ENCODE measurements around the gene VWA8. TPM values are rescaled to one million over a fixed set of nuclear protein-coding genes. Genes with fewer than 3 reads are reported as not detected.

The VWA8 gene
- total RNA-seq, 1 experiment from 2014 or later, result 22.6 TPM

- TF ChIP-seq YY1 (IDR thresholded peaks at IDR 0.05; ENCODE audit: extremely low read depth, insufficient replicate concordance, low read depth, low read length) (no peak), EZH2phosphoT487 (IDR thresholded peaks at IDR 0.05; ENCODE audit: borderline replicate concordance) (no peak)
- Histone ChIP-seq H2AFZ (ENCODE audit: low read depth, low read length, poor library complexity, severe bottlenecking) (no peak overlapping the region), H3K4me1 (ENCODE audit: control insufficient read depth in 1 of 2, insufficient read depth in 2 of 2, low read length in 2 of 2) (no peaks in the 10 kb centered on the region), H3K4me2 (ENCODE audit: low read length) (no peak overlapping the region), H3K4me3 (replicated peaks in 1 of 2; ENCODE audit: low read depth in 1 of 2, low read length in 2 of 2) (no peak overlapping the region), H3K36me3 (ENCODE audit: control insufficient read depth in 1 of 2, insufficient read depth in 2 of 2, low read length in 2 of 2) (no peaks in the 10 kb centered on the region), H3K27me3 (ENCODE audit: insufficient read depth, low read length) (no peaks in the 10 kb centered on the region), H3K9me3 (ENCODE audit: control insufficient read depth in 1 of 2, insufficient read depth in 1 of 2, low read depth in 1 of 2, low read length in 2 of 2) (no peaks in the 10 kb centered on the region), H3K9me2 (ENCODE audit: insufficient read depth) (no peaks in the 10 kb centered on the region), H3K27ac (ENCODE audit: low read depth, low read length) (no peak overlapping the region), H3K79me2 (ENCODE audit: insufficient read depth, low read length) (no peaks in the 10 kb centered on the region), H4K20me1 (ENCODE audit: insufficient read depth) (no peaks in the 10 kb centered on the region), H3K9ac (ENCODE audit: low read length) (no peak overlapping the region)
- BruUV-seq (replicated peaks), result no TSS peak
- ChIA-PET RAD21 (ENCODE audit: low non-redundant PET in 1 of 2, low total read pairs in 2 of 2, uncharacterized antibody in 2 of 2, unreplicated experiment in 2 of 2) (no interaction called here), POLR2A (no interaction called here), CTCF (no interaction called here)
- DNase-seq (ENCODE audit: low read depth, low spot score) (no peak), ATAC-seq (no peak)
- intact Hi-C loops (cut with micrococcal nuclease), result no loop called here
Measured at GRCh38 chr13:41842036-41842620, 118.8 kb downstream of the VWA8 start.

GRCh38 chr13:41837629-41838028, 123.3 kb downstream of the VWA8 start:
- intact Hi-C loops (cut with micrococcal nuclease), result no loop called here
- TF ChIP-seq MAX (IDR thresholded peaks at IDR 0.05) (no peak), EZH2 (IDR thresholded peaks at IDR 0.05) (no peak), CBX3 (IDR thresholded peaks at IDR 0.05; ENCODE audit: low read depth) (no peak), POLR2A (IDR thresholded peaks at IDR 0.05; ENCODE audit: borderline replicate concordance, extremely low read depth, insufficient read depth, insufficient read length) (no peak), JUND (IDR thresholded peaks at IDR 0.05) (no peak), SP1 (IDR thresholded peaks at IDR 0.05; ENCODE audit: low read depth) (no peak), FOSL1 (IDR thresholded peaks at IDR 0.05; ENCODE audit: low read depth) (no peak), EZH2phosphoT487 (IDR thresholded peaks at IDR 0.05; ENCODE audit: borderline replicate concordance) (no peak), ATF3 (IDR thresholded peaks at IDR 0.05) (no peak), POLR2AphosphoS5 (IDR thresholded peaks at IDR 0.05; ENCODE audit: low read depth, low read length) (no peak), CEBPB (IDR thresholded peaks at IDR 0.05; ENCODE audit: low read depth) (no peak), CTCF (IDR thresholded peaks at IDR 0.05 in 2 of 3, conservative IDR thresholded peaks at IDR 0.05 in 1 of 3; ENCODE audit: borderline replicate concordance in 1 of 3, insufficient read depth in 1 of 3, low read depth in 2 of 3, low read length in 2 of 3) (no peak), ZBTB33 (IDR thresholded peaks at IDR 0.05; ENCODE audit: extremely low read depth, insufficient replicate concordance, low read length) (no peak), ELF1 (IDR thresholded peaks at IDR 0.05; ENCODE audit: borderline replicate concordance, low read depth) (no peak)
- H4K20me1 ChIP-seq (ENCODE audit: insufficient read depth), result no peaks in the 10 kb centered on the region
- POLR2A ChIA-PET, result no interaction called here
- H3K9me2 ChIP-seq (ENCODE audit: insufficient read depth), result no peaks in the 10 kb centered on the region
- H3K4me2 ChIP-seq (ENCODE audit: low read length), result no peak overlapping the region
- H2AFZ ChIP-seq (ENCODE audit: low read depth, low read length, poor library complexity, severe bottlenecking), result no peak overlapping the region
- no peak overlapping the region for H3K4me3 ChIP-seq (replicated peaks in 1 of 2; ENCODE audit: low read depth in 1 of 2, low read length in 2 of 2)
- DNase-seq (ENCODE audit: low read depth, low spot score) (no peak), ATAC-seq (no peak)
- no peaks in the 10 kb centered on the region for H3K36me3 ChIP-seq (ENCODE audit: control insufficient read depth in 1 of 2, insufficient read depth in 2 of 2, low read length in 2 of 2)
- no peaks in the 10 kb centered on the region for H3K9me3 ChIP-seq (ENCODE audit: control insufficient read depth in 1 of 2, insufficient read depth in 1 of 2, low read depth in 1 of 2, low read length in 2 of 2)
- CTCF ChIA-PET, result no interaction called here
- no peaks in the 10 kb centered on the region for H3K27me3 ChIP-seq (ENCODE audit: insufficient read depth, low read length)
- H3K27ac ChIP-seq (ENCODE audit: low read depth, low read length), result no peak overlapping the region
- H3K9ac ChIP-seq (ENCODE audit: low read length), result no peak overlapping the region
- no peaks in the 10 kb centered on the region for H3K79me2 ChIP-seq (ENCODE audit: insufficient read depth, low read length)
- H3K4me1 ChIP-seq (ENCODE audit: control insufficient read depth in 1 of 2, insufficient read depth in 2 of 2, low read length in 2 of 2), result no peaks in the 10 kb centered on the region
- RAD21 ChIA-PET (ENCODE audit: low non-redundant PET in 1 of 2, low total read pairs in 2 of 2, uncharacterized antibody in 2 of 2, unreplicated experiment in 2 of 2), result no interaction called here
- BruUV-seq (replicated peaks), result no TSS peak

All from HCT116 (cell line).